ENCODE results near the gene PLXDC1. TPM values are rescaled to one million over a fixed set of nuclear protein-coding genes. Genes with fewer than 3 reads are reported as not detected.

Gene PLXDC1
- total and polyA plus RNA-seq, 2 donors (not counting 1 experiment from before 2014, with no cell fraction given), result 5.8 to 6.3 TPM

DNA sequence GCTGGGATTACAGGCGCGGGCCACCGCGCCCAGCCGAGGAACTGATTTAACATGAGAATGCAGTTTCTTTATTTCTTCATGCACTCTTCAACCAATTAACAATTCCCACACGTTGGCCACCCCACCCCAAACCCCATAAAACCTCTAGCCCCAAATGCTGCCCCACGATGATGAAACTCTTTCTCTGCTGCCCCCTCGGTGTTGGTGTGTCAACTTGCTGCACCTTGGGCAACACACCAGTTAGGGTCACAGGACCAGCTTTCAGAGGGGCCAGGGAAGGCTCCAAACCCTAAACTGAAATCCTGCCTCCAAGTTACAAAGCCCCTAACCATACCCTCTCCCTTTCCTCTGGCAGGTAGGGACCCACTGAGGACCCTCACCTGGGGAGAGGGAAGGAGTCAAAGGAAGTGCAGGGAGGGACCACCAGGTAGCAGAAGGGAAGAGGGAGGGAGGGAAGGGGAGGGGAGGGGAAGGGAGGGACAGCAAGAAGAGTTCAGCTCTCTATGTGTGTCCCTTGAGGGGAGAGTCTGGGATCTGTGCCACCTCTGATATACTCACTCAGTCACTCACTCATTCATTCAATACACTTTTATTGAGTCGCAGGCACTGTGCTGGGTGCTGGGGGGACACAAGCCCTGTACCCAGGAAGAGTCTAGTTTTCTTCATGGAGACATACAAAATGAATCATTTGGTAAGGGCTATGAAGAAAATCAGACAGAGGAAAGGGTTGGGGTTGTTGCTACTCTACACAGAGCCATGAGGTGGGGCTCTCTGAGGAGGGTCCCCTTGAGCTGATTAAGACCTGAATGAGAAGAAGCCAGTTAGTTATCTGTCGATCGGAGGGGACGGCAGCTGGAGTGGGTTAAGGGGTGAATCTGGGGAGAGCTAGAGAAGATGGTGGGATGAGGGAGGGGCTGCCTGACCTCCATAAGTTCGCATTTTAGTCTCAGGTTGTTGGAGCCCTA, 3.9 kb downstream of the PLXDC1 start:
- H3K4me1 ChIP-seq (ENCODE audit: control insufficient read depth, extremely low read depth, insufficient read depth, low read length), result peaks cover 12% of the 10 kb centered on the region
- peaks cover 9% of the 10 kb centered on the region for H3K27me3 ChIP-seq (ENCODE audit: control insufficient read depth, insufficient read depth, low read length)
- no peaks in the 10 kb centered on the region for H3K79me2 ChIP-seq (ENCODE audit: control insufficient read depth, insufficient read depth, low read length)
- no peaks in the 10 kb centered on the region for H3K9me3 ChIP-seq (ENCODE audit: control insufficient read depth, insufficient read depth, low read depth, low read length)
- H3K36me3 ChIP-seq (ENCODE audit: control insufficient read depth, insufficient read depth, low read length), result no peaks in the 10 kb centered on the region
- H4K20me1 ChIP-seq (ENCODE audit: control insufficient read depth, extremely low read depth, insufficient read depth, low read length), result no peaks in the 10 kb centered on the region
- TF ChIP-seq CTCF (conservative IDR thresholded peaks at IDR 0.05 in 1 of 2, IDR thresholded peaks at IDR 0.05 in 1 of 2; ENCODE audit: low read depth in 1 of 2, low read length in 2 of 2) (no peak), EZH2 (IDR thresholded peaks at IDR 0.05; ENCODE audit: low read length, missing control alignments) (no peak)
- no peak for DNase-seq (ENCODE audit: low read depth in 2 of 2)
- no peak overlapping the region for H3K4me2 ChIP-seq (ENCODE audit: extremely low read depth, insufficient read depth, low read length)
- no peak overlapping the region for H3K4me3 ChIP-seq (replicated peaks in 1 of 4; ENCODE audit: control extremely low read depth in 1 of 4, insufficient read depth in 1 of 4, low read depth in 3 of 4, low read length in 4 of 4)
- H3K27ac ChIP-seq (ENCODE audit: insufficient read depth, low read length), result no peak overlapping the region
- no peak overlapping the region for H3K9ac ChIP-seq (ENCODE audit: insufficient read depth, low read length)
- H2AFZ ChIP-seq (ENCODE audit: low read length), result no peak overlapping the region

- DNase-seq (ENCODE audit: low read depth in 2 of 2), result no peak
Observed at GRCh38 chr17:39146273-39146672, 5.2 kb downstream of the PLXDC1 start.

More at GRCh38 chr17:39146273-39146672, 5.2 kb downstream of the PLXDC1 start:
- Histone ChIP-seq H3K4me2 (ENCODE audit: extremely low read depth, insufficient read depth, low read length) (no peak overlapping the region), H3K9ac (ENCODE audit: insufficient read depth, low read length) (no peak overlapping the region), H3K36me3 (ENCODE audit: control insufficient read depth, insufficient read depth, low read length) (no peaks in the 10 kb centered on the region), H3K27me3 (ENCODE audit: control insufficient read depth, insufficient read depth, low read length) (peaks cover 9% of the 10 kb centered on the region), H3K27ac (ENCODE audit: insufficient read depth, low read length) (no peak overlapping the region), H3K79me2 (ENCODE audit: control insufficient read depth, insufficient read depth, low read length) (no peaks in the 10 kb centered on the region), H3K4me1 (ENCODE audit: control insufficient read depth, extremely low read depth, insufficient read depth, low read length) (peaks cover 12% of the 10 kb centered on the region), H4K20me1 (ENCODE audit: control insufficient read depth, extremely low read depth, insufficient read depth, low read length) (no peaks in the 10 kb centered on the region), H2AFZ (ENCODE audit: low read length) (no peak overlapping the region), H3K4me3 (replicated peaks in 1 of 4; ENCODE audit: control extremely low read depth in 1 of 4, insufficient read depth in 1 of 4, low read depth in 3 of 4, low read length in 4 of 4) (no peak overlapping the region), H3K9me3 (ENCODE audit: control insufficient read depth, insufficient read depth, low read depth, low read length) (no peaks in the 10 kb centered on the region)
- TF ChIP-seq CTCF (conservative IDR thresholded peaks at IDR 0.05 in 1 of 2, IDR thresholded peaks at IDR 0.05 in 1 of 2; ENCODE audit: low read depth in 1 of 2, low read length in 2 of 2) (no peak), EZH2 (IDR thresholded peaks at IDR 0.05; ENCODE audit: low read length, missing control alignments) (no peak)

Data from fibroblast of lung (primary cell).